CD4-positive, alpha-beta T cell (primary cell): Measurements from ENCODE around the gene OPRL1. TPM values are rescaled to one million over a fixed set of nuclear protein-coding genes. Genes with fewer than 3 reads are reported as not detected.

Source experiments
- ATAC-seq: fragments of 200-7000 bp; cut with Tn5 transposase; one replicate; pipeline ENCODE4 v1.10.0; 2022; ENCODE audit warnings: mild to moderate bottlenecking; ENCODE audit not compliant: poor library complexity
- CTCF ChIA-PET: fragments of 350-600 bp; sonication (Branson Sonifier 250); formaldehyde crosslinking; loops from one replicate; lab custom pipeline; 2021; ENCODE audit warnings: antibody characterized with exemption, inconsistent platforms; lab: Charles Lee
- POLR2A ChIA-PET: fragments of 350-600 bp; sonication (Branson Sonifier 250); formaldehyde crosslinking; loops from one replicate; lab custom pipeline; 2021; ENCODE audit warnings: antibody characterized with exemption, inconsistent platforms; lab: Charles Lee
- DNase-seq, 14 experiments: peaks; one replicate each; pipeline ENCODE4 v3.0.0-alpha.2; 2013 to 2020; ENCODE audit warnings: mixed read lengths in 2 of 14
- H3K27ac ChIP-seq, 2 donors: one replicate each; pipeline versions ENCODE4 v1.5.1 to v1.7.0; 2013; ENCODE audit warnings: low read length in 2 of 2, low read depth in 1 of 2, mild to moderate bottlenecking in 1 of 2
- H3K27me3 ChIP-seq, 2 experiments: 1 replicate in 1 of 2; 2 replicates in 1 of 2; pipeline versions ENCODE4 v1.6.1 to v1.7.0; 2013; ENCODE audit warnings: low read length in 2 of 2, control low read depth in 1 of 2, mild to moderate bottlenecking in 1 of 2, moderate library complexity in 1 of 2; ENCODE audit not compliant: insufficient read depth in 2 of 2, control insufficient read depth in 1 of 2
- H3K36me3 ChIP-seq: one replicate; pipeline ENCODE4 v1.6.1; 2013; ENCODE audit warnings: low read length, control low read depth; ENCODE audit not compliant: insufficient read depth
- H3K4me1 ChIP-seq: one replicate; pipeline ENCODE4 v1.6.1; 2013; ENCODE audit warnings: low read length, control low read depth; ENCODE audit not compliant: insufficient read depth
- H3K4me3 ChIP-seq: one replicate; pipeline ENCODE4 v1.5.1; 2013; ENCODE audit warnings: mild to moderate bottlenecking, low read length, moderate library complexity
- H3K9me3 ChIP-seq, 2 experiments: 1 replicate in 1 of 2; 2 replicates in 1 of 2; pipeline versions ENCODE4 v1.6.1 to v1.7.0; 2013; ENCODE audit warnings: low read length in 2 of 2, mild to moderate bottlenecking in 2 of 2, control low read depth in 1 of 2, moderate library complexity in 1 of 2; ENCODE audit not compliant: control insufficient read depth in 1 of 2, insufficient read depth in 1 of 2
- H3K27ac Mint-ChIP-seq: one replicate; pipeline ENCODE4 v1.8.0; 2020; ENCODE audit warnings: mixed read lengths
- H3K27me3 Mint-ChIP-seq: one replicate; pipeline ENCODE4 v1.8.0; 2021; ENCODE audit warnings: mixed read lengths
- H3K36me3 Mint-ChIP-seq: one replicate; pipeline ENCODE4 v1.8.0; 2021; ENCODE audit warnings: low read depth, mixed read lengths
- H3K4me1 Mint-ChIP-seq: one replicate; pipeline ENCODE4 v1.8.0; 2021; ENCODE audit warnings: low read depth, mixed read lengths
- H3K4me3 Mint-ChIP-seq: one replicate; pipeline ENCODE4 v1.8.0; 2020; ENCODE audit warnings: mild to moderate bottlenecking, mixed read lengths
- H3K9me3 Mint-ChIP-seq: one replicate; pipeline ENCODE4 v1.8.0; 2020; ENCODE audit warnings: mixed read lengths
- CTCF ChIP-seq: fragments of 200-600 bp; IDR thresholded peaks from one replicate; pipeline ENCODE4 v1.8.0; 2022; ENCODE audit warnings: antibody characterized with exemption, mild to moderate bottlenecking
- intact Hi-C, 2 experiments: fragments of 100-400 bp; cut with DNase I in 1 of 2; cut with micrococcal nuclease in 1 of 2; formaldehyde crosslinking; loops; one replicate each; pipeline versions ENCODE4 v1.15.1 to v1.9.0; 2023 to 2025; cut with DNase I, micrococcal nuclease
- total RNA-seq, 174 experiments: library from RNA in 2 of 174; stranded (reverse) in 2 of 174; gene quantifications; one replicate each; pipeline ENCODE4 v1.2.3 and lab custom pipeline; 2021 to 2026

Gene OPRL1
- total RNA-seq, 2 experiments from 2014 or later = 1.0 to 1.2 TPM

GRCh38 chr20:64143018-64143801, 63.3 kb downstream of the OPRL1 start:
- Histone ChIP-seq H3K27me3 (peaks cover 3 to 4% of the 10 kb centered on the region in 2 experiments), H3K27ac (no peak overlapping the region), H3K36me3 (no peaks in the 10 kb centered on the region), H3K4me3 (no peak overlapping the region), H3K4me1 (no peaks in the 10 kb centered on the region), H3K9me3 (peaks cover 4 to 24% of the 10 kb centered on the region in 2 experiments)
- no peaks in the 10 kb centered on the region for H3K4me1 Mint-ChIP-seq
- peaks cover 4% of the 10 kb centered on the region for H3K9me3 Mint-ChIP-seq
- DNase-seq (no peak), ATAC-seq (no peak)
- no peak for TF ChIP-seq CTCF
- peaks cover 9% of the 10 kb centered on the region for H3K27me3 Mint-ChIP-seq
- POLR2A ChIA-PET = no interaction called here
- intact Hi-C loops = no loop called here
- no peak overlapping the region for H3K27ac Mint-ChIP-seq
- H3K36me3 Mint-ChIP-seq = no peaks in the 10 kb centered on the region
- CTCF ChIA-PET = no interaction called here
- no peak overlapping the region for H3K4me3 Mint-ChIP-seq

GRCh38 chr20:64144144-64144912, 64.4 kb downstream of the OPRL1 start:
- Histone ChIP-seq H3K36me3 (no peaks in the 10 kb centered on the region), H3K27me3 (peaks cover 3 to 4% of the 10 kb centered on the region in 2 experiments), H3K9me3 (peaks cover 4 to 28% of the 10 kb centered on the region in 2 experiments), H3K27ac (no peak overlapping the region), H3K4me3 (no peak overlapping the region), H3K4me1 (no peaks in the 10 kb centered on the region)
- Mint-ChIP-seq H3K36me3 (no peaks in the 10 kb centered on the region), H3K27ac (no peak overlapping the region), H3K4me3 (no peak overlapping the region), H3K4me1 (no peaks in the 10 kb centered on the region), H3K9me3 (peaks cover 4% of the 10 kb centered on the region), H3K27me3 (peaks cover 9% of the 10 kb centered on the region)
- DNase-seq (no peak), ATAC-seq (no peak)
- intact Hi-C loops = no loop called here
- CTCF ChIA-PET = no interaction called here
- TF ChIP-seq CTCF = no peak
- POLR2A ChIA-PET = no interaction called here

- Mint-ChIP-seq H3K4me1 (no peaks in the 10 kb centered on the region), H3K9me3 (peaks cover 4% of the 10 kb centered on the region), H3K36me3 (no peaks in the 10 kb centered on the region), H3K27ac (no peak overlapping the region), H3K27me3 (peaks cover 9% of the 10 kb centered on the region), H3K4me3 (no peak overlapping the region)
- Histone ChIP-seq H3K9me3 (peaks cover 4 to 29% of the 10 kb centered on the region in 2 experiments), H3K4me1 (no peaks in the 10 kb centered on the region), H3K27me3 (peaks cover 3 to 4% of the 10 kb centered on the region in 2 experiments), H3K4me3 (no peak overlapping the region), H3K27ac (no peak overlapping the region), H3K36me3 (no peaks in the 10 kb centered on the region)
- no peak for DNase-seq
- TF ChIP-seq CTCF = no peak
- intact Hi-C loops = no loop called here
- CTCF ChIA-PET = no interaction called here
- POLR2A ChIA-PET = no interaction called here
- no peak for ATAC-seq
Observed at GRCh38 chr20:64145458-64146300, 65.8 kb downstream of the OPRL1 start.
